ENCODE measurements around the gene TFDP1.

Gene TFDP1

GRCh38 chr13:113584205-113584869 is at the start of gene TFDP1:
Gene TFDP1 (plus strand): TSS chr13:113584753. CDS start chr13:113585838, 1,085 bp downstream.
- TF ChIP-seq CTCF (IDR thresholded peaks at IDR 0.05; ENCODE audit: control insufficient read depth, extremely low read depth, insufficient read depth), result no peak
- DNase-seq (ENCODE audit: low read depth), result peak; percentile 67

GRCh38 chr13:113535381-113535781 is 49.2 kb upstream of the TFDP1 start:
- TF ChIP-seq CTCF (IDR thresholded peaks at IDR 0.05; ENCODE audit: control insufficient read depth, extremely low read depth, insufficient read depth), result no peak
- no peak for DNase-seq (ENCODE audit: low read depth)
- no peak overlapping the region for H3K4me3 ChIP-seq (ENCODE audit: low read depth, low read length)

More at GRCh38 chr13:113584205-113584869, at the start of gene TFDP1:
- peak within 1 kb of the TSS; percentile 69 for H3K4me3 ChIP-seq (ENCODE audit: low read depth, low read length)

- DNase-seq (ENCODE audit: low read depth), result no peak
- no peak overlapping the region for H3K4me3 ChIP-seq (ENCODE audit: low read depth, low read length)
- no peak for TF ChIP-seq CTCF (IDR thresholded peaks at IDR 0.05; ENCODE audit: control insufficient read depth, extremely low read depth, insufficient read depth)
These were observed 48.0 kb upstream of the TFDP1 start for GRCh38 chr13:113536461-113537110.

GRCh38 chr13:113537205-113537604 is 47.3 kb upstream of the TFDP1 start:
- DNase-seq (ENCODE audit: low read depth), result no peak
- H3K4me3 ChIP-seq (ENCODE audit: low read depth, low read length), result no peak overlapping the region
- TF ChIP-seq CTCF (IDR thresholded peaks at IDR 0.05; ENCODE audit: control insufficient read depth, extremely low read depth, insufficient read depth), result no peak

GRCh38 chr13:113537909-113538688 is 46.5 kb upstream of the TFDP1 start:
- H3K4me3 ChIP-seq (ENCODE audit: low read depth, low read length), result no peak overlapping the region
- no peak for TF ChIP-seq CTCF (IDR thresholded peaks at IDR 0.05; ENCODE audit: control insufficient read depth, extremely low read depth, insufficient read depth)
- no peak for DNase-seq (ENCODE audit: low read depth)

GRCh38 chr13:113538689-113539058 is 45.9 kb upstream of the TFDP1 start:
- no peak for DNase-seq (ENCODE audit: low read depth)

More at GRCh38 chr13:113538689-113539058, 45.9 kb upstream of the TFDP1 start:
- H3K4me3 ChIP-seq (ENCODE audit: low read depth, low read length), result no peak overlapping the region
- TF ChIP-seq CTCF (IDR thresholded peaks at IDR 0.05; ENCODE audit: control insufficient read depth, extremely low read depth, insufficient read depth), result no peak

Data from LNCaP clone FGC (cell line).